ENCODE measurements around the gene OCSTAMP.

Gene OCSTAMP

GRCh38 chr20:46547995-46548394 lies 2.5 kb downstream of the OCSTAMP start:
- DNase-seq (ENCODE audit: low read depth) = no peak
- H3K4me3 ChIP-seq (ENCODE audit: low read length) = no peak overlapping the region
- TF ChIP-seq CTCF (IDR thresholded peaks at IDR 0.05; ENCODE audit: insufficient read depth, low read depth, low read length, missing control alignments) = no peak

- no peak overlapping the region for H3K4me3 ChIP-seq (ENCODE audit: low read length)
- no peak for DNase-seq (ENCODE audit: low read depth)
- no peak for TF ChIP-seq CTCF (IDR thresholded peaks at IDR 0.05; ENCODE audit: insufficient read depth, low read depth, low read length, missing control alignments)
Observed at GRCh38 chr20:46546936-46547335, 3.5 kb downstream of the OCSTAMP start.

GRCh38 chr20:46546298-46546697 lies 4.2 kb downstream of the OCSTAMP start:
- H3K4me3 ChIP-seq (ENCODE audit: low read length) = no peak overlapping the region
- DNase-seq (ENCODE audit: low read depth) = no peak
- TF ChIP-seq CTCF (IDR thresholded peaks at IDR 0.05; ENCODE audit: insufficient read depth, low read depth, low read length, missing control alignments) = no peak

GRCh38 chr20:46545827-46546138 lies 4.7 kb downstream of the OCSTAMP start:
- no peak overlapping the region for H3K4me3 ChIP-seq (ENCODE audit: low read length)
- no peak for TF ChIP-seq CTCF (IDR thresholded peaks at IDR 0.05; ENCODE audit: insufficient read depth, low read depth, low read length, missing control alignments)

GRCh38 chr20:46545077-46545826 lies 5.2 kb downstream of the OCSTAMP start:
- TF ChIP-seq CTCF (IDR thresholded peaks at IDR 0.05; ENCODE audit: insufficient read depth, low read depth, low read length, missing control alignments) = no peak
- H3K4me3 ChIP-seq (ENCODE audit: low read length) = no peak overlapping the region
- peak; percentile 27 for DNase-seq (ENCODE audit: low read depth)

More at GRCh38 chr20:46545827-46546138, 4.7 kb downstream of the OCSTAMP start:
- no peak for DNase-seq (ENCODE audit: low read depth)

GRCh38 chr20:46544576-46544975 lies 5.9 kb downstream of the OCSTAMP start:
- no peak overlapping the region for H3K4me3 ChIP-seq (ENCODE audit: low read length)
- peak; percentile 22 for DNase-seq (ENCODE audit: low read depth)
- peak; percentile 17 for TF ChIP-seq CTCF (IDR thresholded peaks at IDR 0.05; ENCODE audit: insufficient read depth, low read depth, low read length, missing control alignments)

GRCh38 chr20:46543959-46544358 lies 6.5 kb downstream of the OCSTAMP start:
- no peak for TF ChIP-seq CTCF (IDR thresholded peaks at IDR 0.05; ENCODE audit: insufficient read depth, low read depth, low read length, missing control alignments)
- no peak for DNase-seq (ENCODE audit: low read depth)
- H3K4me3 ChIP-seq (ENCODE audit: low read length) = no peak overlapping the region
